NCI-H1417 treated with DMSO at 0.1 percent for 48 hours (cell line): ENCODE measurements around the gene NEAT1.
"Not testable (repeated sequence)": the region's sequence is repeated elsewhere in the genome, so short reads cannot be mapped to it uniquely, and the experiment has no call there.

Experiments
- DNase-seq: peaks from one replicate; lab custom pipeline; 2025; lab: John Stamatoyannopoulos, UW

The NEAT1 gene

DNA sequence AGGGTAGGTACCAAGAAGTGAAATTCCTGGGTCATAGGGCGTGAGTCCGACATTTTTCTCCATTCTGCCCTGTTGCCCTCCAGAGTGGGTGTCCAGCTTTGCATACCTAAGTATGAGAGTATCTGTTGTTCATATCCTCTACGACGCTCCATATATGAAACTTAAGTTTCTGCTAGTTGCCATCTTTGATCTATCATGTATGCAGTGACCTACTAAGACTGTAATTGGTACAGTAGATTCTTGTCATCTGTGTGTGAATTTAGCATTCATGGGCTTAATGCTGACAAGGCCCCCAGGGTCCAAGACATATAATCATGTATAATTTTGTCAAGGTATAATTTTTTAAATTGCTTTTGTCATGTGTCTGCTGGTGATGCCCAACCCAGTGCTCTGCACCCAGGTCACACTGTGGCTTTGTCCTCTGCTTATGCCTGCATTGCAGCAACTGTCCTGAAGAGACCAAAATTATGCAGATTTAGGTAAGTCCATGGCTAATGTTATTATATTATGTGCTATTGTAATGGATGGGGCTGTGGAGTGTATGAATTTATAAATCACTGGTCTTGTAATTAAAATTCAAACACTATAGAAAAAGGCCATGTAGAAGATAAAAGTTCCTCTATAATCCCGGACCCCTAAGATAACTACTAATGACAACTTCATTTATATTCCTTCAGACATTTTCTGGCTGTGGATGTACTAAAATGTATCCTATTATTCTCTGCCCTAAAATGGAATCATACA, 12.2 kb downstream of the NEAT1 start:
- DNase-seq = peak; percentile 55

DNA sequence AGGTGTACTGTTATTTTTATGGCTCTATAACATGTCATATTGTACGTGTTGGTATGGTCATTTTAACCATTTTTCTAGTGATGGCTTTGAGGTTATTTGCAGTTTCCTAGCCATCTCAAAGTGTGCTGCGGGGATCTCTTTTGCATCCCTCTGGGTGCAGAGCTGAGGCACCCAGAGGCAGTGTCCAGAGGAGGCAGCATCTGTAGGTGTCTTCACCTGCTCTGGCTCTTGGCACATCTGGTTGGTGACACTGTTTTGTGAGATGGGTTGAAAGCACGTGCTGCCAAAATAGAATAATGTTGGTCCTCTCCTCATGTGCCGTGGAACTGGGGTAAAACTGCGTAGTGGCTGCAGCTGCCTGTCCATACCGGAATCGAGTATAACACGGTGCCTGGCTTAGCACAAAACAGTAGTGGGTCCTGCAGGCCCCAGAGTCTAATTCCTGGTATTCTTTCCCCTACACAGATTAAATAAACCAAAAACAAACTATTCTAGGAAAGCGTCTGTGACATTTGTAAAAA, 12.9 kb downstream of the NEAT1 start:
- DNase-seq = no peak

DNA sequence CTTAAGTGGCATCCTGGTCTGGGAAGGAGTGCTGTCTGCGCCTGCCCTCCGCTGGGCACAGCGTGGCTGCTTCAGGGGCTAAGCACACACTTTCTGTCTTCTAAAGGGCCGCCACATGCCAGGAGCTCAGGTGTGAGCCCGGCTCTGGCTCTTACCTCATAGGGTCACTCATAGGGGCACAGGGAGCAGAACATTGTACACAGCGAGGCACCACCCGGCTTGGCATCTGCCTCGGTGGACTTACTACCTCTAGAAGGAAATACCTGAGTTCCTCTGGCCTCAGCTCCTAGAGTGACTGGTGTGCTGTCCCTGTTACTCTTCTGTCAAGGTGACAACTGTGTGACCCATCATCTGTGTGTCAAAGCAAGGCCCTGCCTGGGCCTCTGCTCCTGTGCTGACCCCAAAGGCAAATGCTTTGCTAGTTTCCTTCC, 13.4 kb downstream of the NEAT1 start:
- DNase-seq = no peak

GRCh38 chr11:65436412-65437032, 13.9 kb downstream of the NEAT1 start:
- no peak for DNase-seq

DNA sequence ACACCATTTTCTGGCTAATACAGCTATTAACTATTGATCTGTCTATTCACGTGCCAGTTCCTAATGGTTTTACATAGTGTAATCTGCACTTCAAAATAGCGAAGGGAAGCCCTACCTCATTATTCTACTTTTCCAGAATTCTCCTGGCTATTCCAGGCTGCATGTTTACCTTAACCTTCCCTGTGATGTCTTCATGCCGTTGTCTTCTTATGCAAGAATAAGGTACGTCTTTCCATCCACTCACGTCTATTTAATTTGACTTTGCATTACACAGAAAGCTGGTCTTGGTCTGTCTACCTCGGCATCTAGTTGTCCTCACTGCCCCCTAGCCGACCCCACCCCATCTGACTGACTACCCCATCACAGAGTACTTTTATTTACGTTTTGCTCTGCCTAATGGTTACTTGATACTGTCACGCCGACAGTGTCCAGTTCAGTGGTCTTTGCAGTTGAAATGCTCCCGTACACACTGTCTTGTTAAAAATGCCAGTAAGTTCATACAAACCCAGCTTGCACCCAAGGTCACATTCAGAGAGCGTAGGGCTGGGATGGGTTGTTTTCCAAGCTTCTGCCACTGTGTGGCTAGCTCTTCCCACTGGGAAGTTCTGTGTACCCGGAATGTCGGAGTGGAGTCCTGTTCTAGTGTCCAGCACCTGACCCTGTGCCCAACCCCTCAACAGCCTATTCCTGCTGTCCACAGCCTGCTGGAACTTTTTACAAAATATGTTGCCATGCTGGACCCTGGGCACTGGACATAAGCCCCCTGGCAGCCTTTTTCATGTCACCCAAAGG, 15.0 kb downstream of the NEAT1 start:
- DNase-seq = no peak

DNA sequence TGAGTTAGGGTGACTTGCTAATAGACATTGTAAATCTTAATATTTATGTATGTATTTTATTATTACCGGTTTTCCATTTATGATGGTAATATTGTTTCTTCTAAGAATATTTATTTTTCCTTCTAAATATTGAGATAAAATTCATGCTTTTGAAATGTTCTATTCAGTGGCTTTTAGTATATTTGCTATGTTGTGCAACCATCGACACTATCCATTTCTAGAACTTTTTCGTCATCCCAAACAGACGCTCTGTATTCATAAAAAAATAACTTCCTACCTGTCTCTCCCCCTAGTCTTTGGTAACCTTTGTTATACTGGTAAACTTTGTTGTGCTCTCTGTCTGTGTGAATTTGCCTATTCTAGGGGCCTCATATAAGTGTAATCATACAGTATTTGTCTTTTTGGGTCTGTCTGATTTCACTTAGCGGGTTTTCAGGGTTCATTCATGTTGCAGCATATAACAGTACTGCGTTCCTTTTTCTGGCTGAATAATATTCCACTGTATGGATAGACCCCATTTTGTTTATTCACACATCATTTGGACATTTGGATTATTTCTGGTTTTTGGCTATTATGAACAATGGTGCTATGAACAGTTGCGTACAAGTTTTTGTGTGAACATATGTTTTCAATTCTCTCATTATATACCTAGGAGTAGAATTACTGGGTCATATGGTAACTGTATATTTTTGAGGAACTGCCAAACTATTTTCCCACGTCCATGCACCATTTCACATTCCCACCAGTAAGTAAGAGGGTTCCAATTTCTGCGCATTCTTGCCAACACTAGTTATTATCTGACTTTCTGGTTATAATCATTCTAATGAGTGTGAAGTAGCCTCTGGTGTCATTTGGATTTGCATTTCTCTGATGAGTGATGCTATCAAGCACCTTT, 15.9 kb downstream of the NEAT1 start:
- DNase-seq = no peak

DNA sequence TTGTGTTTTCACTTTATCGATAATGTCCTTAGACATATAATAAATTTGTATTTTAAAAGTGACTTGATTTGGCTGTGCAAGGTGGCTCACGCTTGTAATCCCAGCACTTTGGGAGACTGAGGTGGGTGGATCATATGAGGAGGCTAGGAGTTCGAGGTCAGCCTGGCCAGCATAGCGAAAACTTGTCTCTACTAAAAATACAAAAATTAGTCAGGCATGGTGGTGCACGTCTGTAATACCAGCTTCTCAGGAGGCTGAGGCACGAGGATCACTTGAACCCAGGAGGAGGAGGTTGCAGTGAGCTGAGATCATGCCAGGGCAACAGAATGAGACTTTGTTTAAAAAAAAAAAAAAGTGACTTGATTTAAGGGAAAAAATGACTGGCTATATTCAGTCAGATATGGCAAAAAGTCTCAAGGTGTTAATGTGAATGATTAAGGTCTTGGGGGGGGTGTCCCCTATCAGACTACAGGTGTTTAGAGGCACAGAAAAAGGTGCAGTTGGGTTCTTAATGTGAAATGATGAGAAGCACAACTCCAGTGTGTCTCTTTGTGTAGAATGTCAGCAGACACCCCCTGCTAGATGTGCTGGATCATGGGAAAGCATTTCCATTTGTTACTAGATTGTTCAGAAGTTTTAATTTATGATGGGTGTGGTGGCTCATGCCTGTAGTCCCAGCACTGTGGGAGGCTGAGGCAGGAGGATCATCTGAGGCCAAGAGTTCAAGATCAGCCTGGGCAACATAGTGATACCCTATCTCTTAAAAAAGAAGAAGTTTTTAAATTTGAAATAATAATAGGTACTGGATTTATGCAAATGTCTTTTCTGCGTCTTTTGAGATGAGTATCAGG, 17.0 kb downstream of the NEAT1 start:
- no peak for DNase-seq

DNA sequence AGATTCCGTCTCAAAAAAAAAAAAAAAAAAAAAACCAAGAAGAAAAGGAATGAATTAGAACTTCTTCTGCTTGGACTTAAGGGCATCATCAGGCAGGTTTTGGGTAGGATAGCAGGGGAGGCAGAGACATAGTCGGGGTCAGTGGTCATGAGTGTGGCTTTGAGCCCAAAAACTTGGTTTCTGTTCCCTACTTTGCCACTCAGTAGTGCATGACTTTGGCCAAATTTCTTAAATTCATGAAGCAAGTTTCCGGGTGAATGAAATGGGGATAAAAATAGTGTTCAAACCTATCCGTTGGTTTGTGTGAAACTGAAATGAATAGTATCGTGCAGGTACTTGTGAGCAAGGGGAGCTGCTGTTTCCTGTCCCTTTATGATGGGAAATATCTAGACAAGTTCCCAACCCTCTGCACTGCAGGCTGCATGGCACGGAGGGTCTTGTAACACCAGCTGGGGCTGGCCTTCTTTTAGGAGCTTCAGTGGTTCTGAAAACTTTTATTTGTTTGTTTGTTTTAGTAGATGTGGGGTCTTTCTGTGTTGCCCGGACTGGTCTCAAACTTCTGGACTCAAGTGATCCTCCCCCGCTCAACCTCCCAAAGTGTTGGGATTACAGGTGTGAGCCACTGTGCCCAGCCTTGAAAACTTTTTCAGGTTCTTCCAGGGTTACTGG, 18.4 kb downstream of the NEAT1 start:
- no peak for DNase-seq

DNA sequence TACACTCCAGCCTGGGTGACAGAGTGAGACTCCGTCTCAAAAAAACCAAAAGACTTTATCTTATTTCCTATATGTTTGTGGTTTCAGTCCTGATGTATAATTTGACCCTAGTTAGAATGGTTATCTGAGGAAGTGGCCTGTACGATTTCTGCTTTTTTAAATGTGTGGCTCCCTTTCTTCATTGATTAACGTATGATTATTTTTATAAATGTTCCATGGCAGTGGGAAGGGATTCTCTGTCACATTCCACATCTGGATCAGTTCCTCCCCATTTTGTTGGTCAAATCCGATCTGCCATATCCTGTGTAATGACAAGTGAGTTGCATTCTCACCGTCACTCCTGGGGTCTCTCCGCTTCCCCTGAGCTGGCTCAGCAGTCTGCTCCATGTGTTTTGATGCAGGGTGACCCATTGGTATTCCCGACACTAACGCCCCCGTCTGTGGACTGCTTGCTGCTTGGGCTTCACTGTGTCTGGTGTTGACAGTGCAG, 20.3 kb downstream of the NEAT1 start:
- no peak for DNase-seq

- no peak for DNase-seq
Observed at GRCh38 chr11:65444314-65445051, 21.9 kb downstream of the NEAT1 start.

- DNase-seq = no peak
Observed at GRCh38 chr11:65445101-65445603, 22.6 kb downstream of the NEAT1 start.

- DNase-seq = no peak
Observed at GRCh38 chr11:65445604-65446445, 23.2 kb downstream of the NEAT1 start.

GRCh38 chr11:65446446-65447277, 24.1 kb downstream of the NEAT1 start:
- DNase-seq = no peak

- DNase-seq = no peak
Observed at GRCh38 chr11:65448074-65448417, 25.4 kb downstream of the NEAT1 start.

GRCh38 chr11:65448418-65449105, 26.0 kb downstream of the NEAT1 start:
- no peak for DNase-seq

- DNase-seq = not testable (repeated sequence)
Observed at GRCh38 chr11:65451301-65451700, 28.7 kb downstream of the NEAT1 start.

DNA sequence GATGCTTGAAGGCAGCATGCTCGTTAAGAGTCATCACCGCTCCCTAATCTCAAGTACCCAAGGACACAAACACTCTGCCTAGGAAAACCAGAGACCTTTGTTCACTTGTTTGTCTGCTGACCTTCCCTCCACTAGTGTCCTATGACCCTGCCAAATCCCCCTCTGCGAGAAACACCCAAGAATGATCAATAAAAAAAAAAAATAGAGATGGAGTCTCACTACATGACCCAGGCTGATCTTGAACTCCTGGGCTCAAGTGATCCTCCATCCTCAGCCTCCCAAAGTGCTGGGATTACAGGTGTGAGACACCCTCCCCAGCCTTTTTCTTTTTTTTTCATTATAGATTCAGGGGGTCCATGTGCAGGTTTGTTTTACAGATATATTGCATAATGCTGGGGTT, 29.7 kb downstream of the NEAT1 start:
- not testable (repeated sequence) for DNase-seq
